ENCODE measurements around the gene ITGB6.

- TF ChIP-seq CTCF (IDR thresholded peaks at IDR 0.05) (no peak), EP300 (IDR thresholded peaks at IDR 0.05) (no peak)
Observed at GRCh38 chr2:160156665-160157064, 43.4 kb downstream of the ITGB6 start.

Data from stomach (tissue), 4 donors.